Ovary (tissue), 9 donors: Measurements from ENCODE around the gene ZC3H6. TPM values are rescaled to one million over a fixed set of nuclear protein-coding genes. Genes with fewer than 3 reads are reported as not detected.
"Not testable (repeated sequence)": the region's sequence is repeated elsewhere in the genome, so short reads cannot be mapped to it uniquely, and the experiment has no call there.

Experiments used
- DNase-seq, 5 donors: peaks; one replicate each; pipeline ENCODE4 v3.0.0-alpha.2; 2019 to 2020
- H3K27ac ChIP-seq, 2 donors: fragments of 200-600 bp; one replicate each; pipeline versions ENCODE4 v1.5.1 to v1.8.0; 2019 to 2022
- H3K27me3 ChIP-seq: fragments of 200-600 bp; one replicate; pipeline ENCODE4 v1.8.0; 2022
- H3K36me3 ChIP-seq: fragments of 200-600 bp; sonication (generic); one replicate; pipeline ENCODE4 v1.5.1; 2019
- H3K4me1 ChIP-seq: one replicate; pipeline ENCODE4 v1.8.1; 2013; ENCODE audit warnings: mild to moderate bottlenecking, moderate library complexity; ENCODE audit not compliant: insufficient read depth
- H3K4me3 ChIP-seq: fragments of 200-600 bp; sonication (generic); one replicate; pipeline ENCODE4 v1.5.1; 2017
- H3K9me3 ChIP-seq, 2 donors: fragments of 200-600 bp in 1 of 2; sonication (generic) in 1 of 2; one replicate each; pipeline versions ENCODE4 v1.5.1 to v1.8.1; 2013 to 2019; ENCODE audit warnings: mild to moderate bottlenecking in 1 of 2, moderate library complexity in 1 of 2
- CTCF ChIP-seq, 3 donors: fragments of 450-650 bp in 2 of 3; fragments of 200-600 bp in 1 of 3; IDR thresholded peaks; one replicate each; pipeline versions ENCODE4 v1.5.1 to v1.8.0; 2016 to 2022; ENCODE audit warnings: antibody characterized with exemption in 3 of 3, mild to moderate bottlenecking in 1 of 3
- EP300 ChIP-seq: sonication (generic); formaldehyde crosslinking; IDR thresholded peaks from one replicate; pipeline ENCODE4 v1.6.1; 2017; ENCODE audit warnings: antibody characterized with exemption
- POLR2A ChIP-seq: fragments of 450-650 bp; IDR thresholded peaks from one replicate; pipeline ENCODE4 v1.6.1; 2017; ENCODE audit warnings: antibody characterized with exemption, mild to moderate bottlenecking, moderate library complexity
- WGBS, 3 donors: extraction: QIAGEN DNeasy Blood & Tissue Kit in 1 of 3; methylation state at CpG; one replicate each; pipeline versions ENCODE4 v1.1.5 to v1.1.7; 2013 to 2017; 5-methylcytosine and 5-hydroxymethylcytosine counted together
- intact Hi-C, 4 donors: fragments of 100-400 bp; cut with DNase I; formaldehyde crosslinking; loops; one replicate each; pipeline versions ENCODE4 v1.11.0 to v1.15.1; 2022 to 2023
- polyA plus RNA-seq, 2 donors: library from polyadenylated mRNA; stranded (reverse); fragments of 200-250 nt in 1 of 2; fragments of 350-450 nt in 1 of 2; fragmentation: Illumina TruSeq in 1 of 2; extraction: RNeasy Lipid Tissue Mini Kit (QIAGEN cat#74804) in 1 of 2; gene quantifications; one replicate each; pipeline ENCODE4 v1.2.3, GENCODE V29; 2013 to 2014
- total RNA-seq, 7 donors: library from RNA; depleted of rRNA in 2 of 7; stranded (reverse); fragments of >200 nt in 2 of 7; fragmentation: NEBNext Ultra II Directional in 3 of 7; extraction: Animal tissue kit (Norgen Biotek cat#: 25700) in 3 of 7; gene quantifications; one replicate each; pipeline versions ENCODE4 v1.1.0 to v1.2.4, GENCODE V29; 2016 to 2023
- donor health status: DM: no; HTN: no; CAD: no; lungs with moderate emphysema.
- donor health status: DM: no; HTN: no; CAD: no.
- donor health status: Bipolar disorder and iron deficiency.
- donor health status: DM: yes; HTN: yes; CAD: no.
- donor health status: DM: no; HTN: no; CAD: no.
- donor health status: DM: yes; HTN: yes; CAD: no.

ZC3H6 gene
- total and polyA plus RNA-seq, 9 donors: 4.6 to 30.1 (median 19.2) TPM

- Histone ChIP-seq H3K4me1 (no peaks in the 10 kb centered on the region), H3K36me3 (no peaks in the 10 kb centered on the region), H3K27me3 (no peaks in the 10 kb centered on the region), H3K4me3 (no peak overlapping the region), H3K9me3 (no peaks in the 10 kb centered on the region), H3K27ac (no peak overlapping the region)
- 50 to 66% (median 60%) methylated on average over 2 of the region's 2 CpGs for WGBS, 3 donors
- intact Hi-C loops: no loop called here
- TF ChIP-seq POLR2A: no peak
- TF ChIP-seq EP300: no peak
- no peak for TF ChIP-seq CTCF (IDR thresholded peaks at IDR 0.05)
- no peak for DNase-seq
Observed at GRCh38 chr2:112342067-112342550, 66.7 kb downstream of the ZC3H6 start.

- DNase-seq: no peak
- Histone ChIP-seq H3K27ac (no peak overlapping the region), H3K36me3 (no peaks in the 10 kb centered on the region), H3K4me3 (no peak overlapping the region), H3K9me3 (no peaks in the 10 kb centered on the region), H3K4me1 (no peaks in the 10 kb centered on the region), H3K27me3 (no peaks in the 10 kb centered on the region)
- WGBS, 3 donors: 61 to 63% (median 61%) methylated on average over 1 of the region's 1 CpG
- intact Hi-C loops: no loop called here
- TF ChIP-seq EP300 (no peak), POLR2A (no peak), CTCF (IDR thresholded peaks at IDR 0.05) (no peak)
Observed at GRCh38 chr2:112343827-112344585, 68.6 kb downstream of the ZC3H6 start.

GRCh38 chr2:112345030-112346027 is 69.9 kb downstream of the ZC3H6 start:
- Histone ChIP-seq H3K4me1 (no peaks in the 10 kb centered on the region), H3K27me3 (no peaks in the 10 kb centered on the region), H3K9me3 (no peaks in the 10 kb centered on the region), H3K36me3 (no peaks in the 10 kb centered on the region), H3K27ac (no peak overlapping the region), H3K4me3 (no peak overlapping the region)
- no peak for DNase-seq
- intact Hi-C loops: no loop called here
- TF ChIP-seq CTCF (IDR thresholded peaks at IDR 0.05) (no peak), POLR2A (no peak), EP300 (no peak)
- 90 to 92% (median 90%) methylated on average over 30 of the region's 30 CpGs for WGBS, 3 donors

GRCh38 chr2:112352292-112352691 is 76.9 kb downstream of the ZC3H6 start:
- H3K27me3 ChIP-seq, H3K4me3 ChIP-seq, intact Hi-C loops, H3K27ac ChIP-seq, H3K9me3 ChIP-seq, H3K4me1 ChIP-seq, DNase-seq, H3K36me3 ChIP-seq: not testable (repeated sequence)
- WGBS, 3 donors: 82 to 91% (median 89%) methylated on average over 2 of the region's 2 CpGs

- H3K4me3 ChIP-seq, DNase-seq, H3K27me3 ChIP-seq, intact Hi-C loops, H3K27ac ChIP-seq, H3K9me3 ChIP-seq, H3K4me1 ChIP-seq, H3K36me3 ChIP-seq: not testable (repeated sequence)
- 95 to 96% (median 95%) methylated on average over 7 to 18 of the region's 25 CpGs for WGBS, 3 donors
Observed at GRCh38 chr2:112352809-112353603, 77.6 kb downstream of the ZC3H6 start.

- H3K27ac ChIP-seq, intact Hi-C loops, H3K4me1 ChIP-seq, DNase-seq, H3K9me3 ChIP-seq, H3K4me3 ChIP-seq, H3K27me3 ChIP-seq, H3K36me3 ChIP-seq: not testable (repeated sequence)
- WGBS, 3 donors: 90 to 96% (median 93%) methylated on average over 2 of the region's 2 CpGs
Observed at GRCh38 chr2:112354335-112354734, 78.9 kb downstream of the ZC3H6 start.

GRCh38 chr2:112360055-112360454 is 84.7 kb downstream of the ZC3H6 start:
- H3K4me1 ChIP-seq, DNase-seq, H3K27ac ChIP-seq, H3K4me3 ChIP-seq, H3K9me3 ChIP-seq, H3K27me3 ChIP-seq, H3K36me3 ChIP-seq, intact Hi-C loops: not testable (repeated sequence)
- WGBS, 3 donors: 93 to 97% (median 96%) methylated on average over 7 of the region's 7 CpGs
